ENCODE results near the gene LIN37. TPM values are rescaled to one million over a fixed set of nuclear protein-coding genes. Genes with fewer than 3 reads are reported as not detected.

Gene LIN37
- 11.1 TPM for polyA plus RNA-seq (2013, experiment 1 of 2; ENCODE audit: insufficient read length)
- 10.6 TPM for polyA plus RNA-seq (2013, experiment 2 of 2; ENCODE audit: insufficient read length)

- DNase-seq, result peak; percentile 99
Measured at GRCh38 chr19:35748106-35749020, at the start of gene LIN37. Gene LIN37 (plus strand): TSS chr19:35748576. CDS start chr19:35748725, 149 bp downstream.

GRCh38 chr19:35702223-35703012, 46.0 kb upstream of the LIN37 start:
- peak; percentile 97 for DNase-seq

GRCh38 chr19:35703343-35703742, 45.0 kb upstream of the LIN37 start:
- no peak for DNase-seq

GRCh38 chr19:35704218-35704617, 44.2 kb upstream of the LIN37 start, which contains the start of gene ZBTB32:
Gene ZBTB32 (plus strand): TSS chr19:35704558. CDS start chr19:35714627, 10,069 bp downstream.
- peak; percentile 56 for DNase-seq

GRCh38 chr19:35708391-35708790, 40.0 kb upstream of the LIN37 start:
- DNase-seq, result no peak

GRCh38 chr19:35710784-35711723, 37.3 kb upstream of the LIN37 start:
- no peak for DNase-seq

- no peak for DNase-seq
Measured at GRCh38 chr19:35712567-35713505, 35.5 kb upstream of the LIN37 start.

GRCh38 chr19:35713506-35713850, 34.9 kb upstream of the LIN37 start:
- no peak for DNase-seq

GRCh38 chr19:35713904-35714495, 34.4 kb upstream of the LIN37 start:
- no peak for DNase-seq

GRCh38 chr19:35714601-35715354, 33.6 kb upstream of the LIN37 start:
- DNase-seq, result no peak

GRCh38 chr19:35715355-35715809, 33.0 kb upstream of the LIN37 start:
- DNase-seq, result no peak

- DNase-seq, result no peak
Measured at GRCh38 chr19:35715981-35716800, 32.2 kb upstream of the LIN37 start.

- DNase-seq, result peak; percentile 76
Measured at GRCh38 chr19:35716801-35717664, 31.3 kb upstream of the LIN37 start.

- peak; percentile 97 for DNase-seq
Measured at GRCh38 chr19:35717665-35718344, 30.6 kb upstream of the LIN37 start, which contains the start of gene KMT2B. Gene KMT2B (plus strand): TSS chr19:35718003. CDS start chr19:35718019, 16 bp downstream.

- no peak for DNase-seq
Measured at GRCh38 chr19:35718345-35719041, 29.9 kb upstream of the LIN37 start.
